Left forelimb (tissue), 1 donor: ENCODE data around the gene SOX13.
A peak's percentile ranks its signal among the peaks of the same experiment; 100 is the strongest.

ENCODE experiments used
- DNase-seq: peaks from one replicate; pipeline ENCODE4 v3.0.0-alpha.2; 2018; ENCODE audit warnings: low spot score

SOX13 gene

DNA sequence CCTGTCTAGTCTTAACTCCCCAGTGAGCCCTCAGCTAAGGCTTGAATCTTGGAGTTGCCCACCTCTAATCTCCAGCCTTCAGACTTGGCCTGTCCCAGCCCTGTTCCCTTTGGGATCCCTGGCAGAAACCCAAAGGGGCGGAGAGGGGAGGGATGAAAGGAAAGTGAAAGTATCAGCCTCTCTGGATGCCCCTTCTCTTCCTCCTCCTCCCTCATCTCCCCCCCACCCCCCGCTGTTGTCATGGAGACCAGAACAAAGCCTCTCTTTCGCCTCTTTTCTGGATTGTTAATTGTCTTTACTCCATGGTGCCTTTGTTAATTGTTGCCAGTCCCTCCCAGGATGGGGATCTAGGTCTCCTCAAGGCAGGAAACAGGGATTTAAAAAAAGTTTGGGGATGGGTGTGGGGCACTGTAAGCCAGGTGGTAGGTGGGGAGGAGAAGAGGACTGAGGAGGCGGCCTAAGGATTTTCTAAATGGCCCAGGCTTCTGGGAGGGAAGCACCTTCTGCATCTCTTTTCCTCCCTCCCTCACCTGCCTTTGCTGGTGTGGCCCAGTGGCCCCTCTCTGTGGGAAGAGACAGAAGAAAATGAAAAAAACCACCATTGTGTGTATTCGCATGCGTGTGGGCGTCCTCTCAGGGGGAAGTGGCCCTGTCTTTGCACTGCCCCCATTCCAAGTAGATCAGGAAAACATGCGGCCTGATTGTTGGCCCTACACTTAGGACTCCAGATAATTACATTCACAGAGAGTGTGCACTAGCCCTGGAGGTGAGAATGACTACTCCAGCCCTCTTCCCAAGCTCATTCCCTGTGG lies 7.5 kb upstream of the SOX13 start:
- no peak for DNase-seq

DNA sequence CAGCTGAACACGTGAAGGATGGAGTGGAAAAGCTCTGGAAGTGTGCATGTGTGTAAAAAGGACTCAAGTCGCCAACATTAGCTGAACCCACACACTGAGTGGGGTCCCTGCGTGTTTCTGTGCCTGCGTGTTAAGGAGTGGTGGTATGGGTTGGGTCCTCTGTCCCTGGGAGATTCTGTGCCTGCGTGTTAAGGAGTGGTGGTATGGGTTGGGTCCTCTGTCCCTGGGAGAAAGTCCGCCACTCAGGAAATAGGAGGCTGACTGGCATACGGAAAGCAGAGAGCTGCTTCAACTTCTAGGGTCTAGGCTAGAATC lies 7.0 kb upstream of the SOX13 start:
- DNase-seq: no peak

DNA sequence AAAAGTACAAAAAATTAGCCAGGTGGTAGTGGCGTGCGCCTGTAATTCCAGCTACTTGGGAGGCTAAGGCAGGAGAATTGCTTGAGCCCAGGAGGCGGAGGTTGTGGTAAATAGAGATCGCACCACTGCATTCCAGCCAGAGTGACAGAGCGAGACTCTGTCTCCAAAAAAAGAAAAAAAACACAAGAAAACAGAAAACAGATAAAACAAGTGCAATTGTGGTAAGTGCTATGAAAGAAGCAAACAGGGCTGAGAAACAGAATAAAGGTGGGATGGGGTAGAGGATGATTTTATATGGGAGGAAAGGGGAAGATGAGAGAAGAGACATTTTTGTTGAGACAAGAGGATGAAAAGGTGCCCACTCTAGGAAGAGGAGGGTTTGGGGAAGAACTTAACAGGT lies 5.0 kb upstream of the SOX13 start:
- DNase-seq: no peak

DNA sequence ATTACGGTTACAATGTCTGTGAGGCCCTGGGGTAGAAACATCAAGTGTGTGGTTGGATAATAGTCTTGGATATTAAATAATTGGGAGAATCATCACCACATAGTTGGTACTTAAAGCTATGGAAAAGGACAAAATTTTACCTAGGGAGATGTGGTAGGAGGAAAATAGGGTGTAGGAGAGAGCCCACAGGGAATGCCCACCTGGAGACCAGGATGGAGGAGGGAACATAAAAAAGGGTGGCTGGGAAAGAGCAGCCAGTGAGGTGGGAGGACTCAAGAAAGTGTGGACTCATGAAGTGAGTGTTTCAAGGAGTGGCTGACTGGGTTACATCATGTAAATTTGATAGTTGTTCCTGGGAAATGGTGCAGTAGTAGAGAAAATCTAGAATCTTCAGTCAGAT lies 3.0 kb upstream of the SOX13 start:
- DNase-seq: no peak

DNA sequence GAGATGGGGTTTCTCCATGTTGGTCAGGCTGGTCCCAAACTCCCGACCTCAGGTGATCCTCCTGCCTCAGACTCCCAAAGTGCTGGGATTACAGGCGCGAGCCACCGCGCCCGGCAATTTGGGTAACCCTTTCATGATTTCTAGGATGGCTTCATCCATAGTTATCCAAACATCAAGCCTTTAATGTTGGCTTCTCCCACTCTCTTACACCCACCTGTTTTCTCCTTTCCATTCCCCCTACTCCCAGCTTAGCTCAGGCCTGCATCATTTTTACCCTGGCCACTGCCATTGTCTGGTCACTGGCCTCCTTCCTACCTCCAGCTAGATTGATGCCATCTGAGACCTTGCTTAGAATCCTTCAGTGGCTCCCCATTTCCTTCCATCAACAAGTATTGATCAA lies 2.0 kb upstream of the SOX13 start:
- no peak for DNase-seq

DNA sequence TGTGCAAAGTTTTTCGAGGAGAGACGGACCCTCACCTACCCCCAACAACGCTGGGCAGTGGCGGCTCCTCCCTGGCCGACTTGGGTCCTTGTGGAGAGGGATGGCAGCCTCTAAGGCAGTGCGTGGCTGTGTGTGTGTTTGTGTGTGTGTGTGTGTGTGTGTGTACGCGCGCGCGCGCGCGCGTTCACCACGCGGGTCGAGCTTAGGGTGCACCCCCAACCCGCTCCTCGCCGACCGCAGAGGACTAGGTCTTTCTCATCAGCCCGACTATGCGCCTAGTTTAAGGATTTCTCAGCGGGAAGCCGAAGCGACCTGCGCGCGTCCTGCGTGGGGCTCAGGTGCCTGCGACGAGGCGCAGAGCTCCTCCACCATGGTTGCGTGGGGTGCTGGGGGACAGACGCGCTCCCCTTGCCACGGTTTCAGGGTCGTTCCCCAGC lies 940 bp downstream of the SOX13 start:
- DNase-seq: no peak

DNA sequence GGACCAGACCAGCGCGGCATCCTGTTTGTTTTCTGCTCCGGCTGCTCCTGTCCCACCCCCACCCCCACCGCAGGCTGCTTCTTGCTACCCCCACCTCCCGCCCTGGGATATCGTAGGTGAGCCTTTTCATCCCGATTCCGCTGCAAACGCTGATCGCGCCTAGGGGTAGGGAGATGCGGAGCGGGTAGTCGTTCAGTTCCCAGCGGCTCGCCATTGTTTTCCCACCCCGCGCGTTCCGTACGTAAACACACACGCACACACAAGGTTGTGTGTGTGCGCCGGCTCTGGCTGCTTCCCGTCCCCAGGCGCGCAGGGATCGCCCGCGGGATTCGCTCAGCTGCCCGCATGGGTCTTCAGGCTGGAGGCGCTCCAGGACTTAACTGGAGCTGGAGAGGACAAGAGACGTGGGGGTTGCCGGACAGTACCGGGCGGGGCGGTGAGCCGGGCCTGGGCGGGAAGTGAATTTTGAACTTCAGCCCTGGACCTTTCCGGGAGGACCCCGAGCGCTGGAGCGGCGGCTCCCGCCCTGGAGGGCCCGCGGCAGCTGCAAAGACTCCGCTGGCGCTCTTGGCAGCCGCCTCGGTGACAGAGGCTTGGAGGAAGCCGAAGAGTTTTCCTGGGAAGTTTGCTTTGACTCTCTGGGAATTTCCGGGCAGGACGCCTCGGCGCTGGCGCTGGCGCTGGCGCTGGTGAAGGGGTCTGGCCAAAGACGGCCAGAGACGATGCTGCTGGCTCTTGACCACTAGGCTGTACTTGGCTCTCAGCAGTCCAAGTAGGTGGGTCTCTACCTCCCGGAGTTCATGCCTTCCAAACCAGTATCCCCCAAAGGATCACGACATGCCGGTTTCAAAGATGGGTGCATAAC lies 1.6 kb downstream of the SOX13 start:
- peak; percentile 80 for DNase-seq

DNA sequence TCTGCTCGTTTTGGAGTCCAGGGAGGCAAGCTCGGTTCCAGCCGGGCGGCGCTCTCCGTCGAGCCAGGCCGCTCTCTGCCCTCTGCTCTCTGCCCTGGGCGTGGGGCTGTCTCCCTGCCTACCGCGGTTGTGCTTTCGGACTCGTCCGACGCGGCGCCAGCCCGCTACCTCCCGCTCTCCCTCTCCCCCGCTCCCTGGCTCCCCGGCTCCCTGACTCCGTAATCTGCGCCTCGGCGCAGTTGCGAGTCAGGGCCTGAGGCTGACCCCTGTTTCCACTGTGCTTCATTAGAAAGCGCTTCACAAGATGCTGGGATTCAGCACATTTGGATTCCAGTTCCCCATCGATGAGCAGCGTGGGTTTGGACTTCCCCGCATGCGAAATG lies 2.2 kb downstream of the SOX13 start:
- no peak for DNase-seq

DNA sequence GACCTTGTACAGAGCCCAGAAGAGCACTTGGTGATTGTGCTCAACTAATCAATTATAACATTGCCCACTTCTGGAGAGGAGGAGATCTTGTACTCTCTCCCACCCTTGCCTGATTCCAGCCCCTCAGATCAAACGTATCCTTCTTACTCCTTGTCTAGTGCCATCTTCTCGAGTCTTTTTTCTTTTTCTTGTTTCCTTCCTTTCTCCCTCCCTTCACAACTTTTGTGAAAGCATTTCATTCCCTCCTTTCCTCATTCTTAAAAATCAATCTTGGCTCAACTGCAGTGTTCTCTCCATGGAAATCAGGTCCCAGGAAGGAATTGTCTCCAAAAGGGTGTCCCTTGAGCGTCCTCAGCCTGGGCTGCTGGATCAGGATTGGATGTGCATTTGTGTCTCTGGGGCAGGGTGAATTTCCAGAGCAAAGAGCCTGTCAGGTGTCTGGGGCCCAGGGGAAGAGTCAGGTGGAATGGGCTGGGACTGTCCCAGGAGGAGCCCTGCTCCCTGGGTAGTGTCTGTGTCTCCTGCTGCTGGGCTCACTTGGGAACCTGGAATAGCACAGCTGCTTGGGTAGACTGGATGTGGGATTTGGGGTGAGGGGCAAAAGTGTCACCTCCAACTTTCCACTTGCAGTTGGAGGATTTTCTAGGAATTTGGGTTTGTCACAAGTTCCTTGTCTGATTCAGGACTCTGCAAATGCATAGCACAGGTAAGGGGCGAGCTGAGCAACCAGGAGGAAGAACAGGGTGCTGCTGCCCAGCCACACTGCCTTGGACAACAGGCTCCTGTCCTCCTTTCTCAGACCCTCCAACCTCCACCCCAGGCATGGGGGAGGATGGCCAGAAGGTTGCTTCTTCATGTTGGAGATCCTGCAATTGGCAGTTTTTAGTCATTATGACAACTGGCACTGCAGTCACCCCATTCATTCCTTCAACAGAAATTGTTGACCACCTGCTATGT lies 3.3 kb downstream of the SOX13 start:
- no peak for DNase-seq

DNA sequence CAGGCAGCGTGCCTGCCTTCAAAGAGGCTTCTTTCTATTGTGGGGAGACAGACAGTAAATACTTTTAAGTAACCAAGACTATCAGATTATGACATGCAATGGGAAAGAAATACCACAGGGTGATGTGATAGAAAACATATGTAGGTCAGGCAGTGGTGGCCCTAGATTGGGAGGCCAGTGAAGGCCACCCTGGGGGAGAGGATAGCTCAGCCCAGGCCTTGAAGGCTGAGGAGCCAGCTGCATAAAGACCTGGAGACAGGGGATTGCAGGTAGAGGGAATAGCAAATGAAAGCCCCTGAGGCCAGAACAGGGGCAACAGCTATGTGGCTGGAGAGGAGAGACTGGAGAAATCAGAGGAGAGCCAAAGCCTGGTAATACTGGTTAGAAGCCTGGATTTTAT lies 4.0 kb downstream of the SOX13 start:
- no peak for DNase-seq

DNA sequence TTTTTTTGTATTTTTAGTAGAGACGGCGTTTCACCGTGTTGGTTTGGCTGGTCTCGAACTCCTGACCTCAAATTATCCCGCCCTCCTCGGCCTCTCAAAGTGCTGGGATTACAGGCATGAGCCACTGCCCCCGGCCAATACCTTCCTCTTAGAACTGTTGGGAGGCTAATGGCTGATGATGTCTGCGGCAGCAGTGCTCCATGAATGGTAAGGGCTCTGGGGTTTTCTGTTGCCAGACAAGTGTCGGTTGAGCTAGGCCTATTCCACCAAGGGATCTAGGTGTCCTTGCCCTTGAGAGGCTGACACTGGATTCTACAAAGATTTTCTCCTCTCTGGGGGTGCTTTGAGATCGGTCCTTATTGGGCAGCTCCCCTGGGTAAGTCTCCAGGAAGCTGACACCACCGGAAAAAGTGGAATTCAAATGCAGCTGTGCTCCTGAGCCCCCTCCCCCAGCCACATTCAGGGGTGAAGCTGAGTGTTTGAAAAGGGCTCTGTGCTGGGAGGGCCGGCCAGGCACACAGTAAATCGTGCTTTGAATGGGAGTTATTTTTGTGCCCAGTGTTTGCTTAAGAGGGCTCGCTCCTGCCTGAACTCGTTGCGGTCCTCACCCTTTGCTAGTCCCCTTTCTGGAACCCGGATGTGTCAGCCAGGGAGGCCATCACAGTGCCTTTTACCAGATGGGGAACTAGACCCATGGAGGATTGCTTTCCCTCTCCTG lies 5.2 kb downstream of the SOX13 start:
- DNase-seq: no peak

DNA sequence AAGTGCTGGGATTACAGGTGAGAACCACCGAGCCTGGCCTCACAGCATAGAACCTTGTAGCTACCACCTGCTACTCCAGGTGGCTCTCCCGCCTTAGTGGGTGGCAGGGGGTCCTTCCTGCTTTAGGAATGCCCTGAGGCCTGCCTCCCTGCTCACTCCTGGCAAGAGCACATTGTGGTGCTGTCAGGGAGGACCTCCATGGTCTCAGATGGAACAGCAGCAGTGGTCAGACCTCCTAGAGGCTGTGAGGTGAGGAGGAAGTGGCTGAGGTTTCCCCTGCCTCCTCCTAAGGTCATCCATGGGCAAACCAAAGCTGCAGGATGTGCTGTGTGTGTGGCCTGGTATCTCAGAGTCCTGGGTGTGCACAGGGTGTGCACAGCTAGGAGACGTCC lies 6.7 kb downstream of the SOX13 start:
- DNase-seq: no peak

DNA sequence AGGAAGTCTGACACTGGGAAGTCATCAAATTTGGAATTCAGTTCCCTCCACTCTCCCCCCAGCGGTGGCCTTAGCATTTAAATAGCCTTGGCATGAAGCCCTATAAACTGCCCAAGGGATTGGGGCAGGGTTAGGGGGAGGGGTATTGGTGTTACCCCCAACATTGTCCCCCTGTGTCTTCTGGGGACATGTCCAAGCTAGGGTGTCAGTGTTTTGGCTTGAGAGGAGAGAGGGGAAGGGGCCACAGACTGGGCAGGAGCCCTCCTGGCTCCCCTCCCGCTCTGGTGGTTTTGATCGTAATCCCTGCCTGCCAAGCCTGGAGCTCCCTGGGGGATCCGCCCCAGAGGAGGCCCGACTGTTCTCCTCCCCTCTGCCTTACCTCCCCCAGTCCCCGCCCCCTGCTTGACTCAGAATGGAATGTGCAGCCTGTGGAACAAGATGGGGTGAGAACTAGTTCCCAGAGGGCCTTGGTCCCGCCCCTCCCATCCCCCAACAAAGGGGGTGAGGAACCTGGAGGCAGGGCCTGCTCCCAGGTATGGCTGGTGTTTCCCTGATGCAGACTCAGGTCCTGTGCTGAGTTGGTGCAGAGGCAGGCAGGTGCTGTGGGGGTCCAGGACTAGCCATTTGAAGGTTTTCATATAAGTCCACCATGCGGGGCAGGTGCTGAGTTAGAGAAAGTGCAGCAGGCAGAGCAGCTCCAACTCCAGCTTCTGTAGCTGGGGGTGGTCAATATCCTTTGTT lies 7.4 kb downstream of the SOX13 start:
- DNase-seq: no peak

DNA sequence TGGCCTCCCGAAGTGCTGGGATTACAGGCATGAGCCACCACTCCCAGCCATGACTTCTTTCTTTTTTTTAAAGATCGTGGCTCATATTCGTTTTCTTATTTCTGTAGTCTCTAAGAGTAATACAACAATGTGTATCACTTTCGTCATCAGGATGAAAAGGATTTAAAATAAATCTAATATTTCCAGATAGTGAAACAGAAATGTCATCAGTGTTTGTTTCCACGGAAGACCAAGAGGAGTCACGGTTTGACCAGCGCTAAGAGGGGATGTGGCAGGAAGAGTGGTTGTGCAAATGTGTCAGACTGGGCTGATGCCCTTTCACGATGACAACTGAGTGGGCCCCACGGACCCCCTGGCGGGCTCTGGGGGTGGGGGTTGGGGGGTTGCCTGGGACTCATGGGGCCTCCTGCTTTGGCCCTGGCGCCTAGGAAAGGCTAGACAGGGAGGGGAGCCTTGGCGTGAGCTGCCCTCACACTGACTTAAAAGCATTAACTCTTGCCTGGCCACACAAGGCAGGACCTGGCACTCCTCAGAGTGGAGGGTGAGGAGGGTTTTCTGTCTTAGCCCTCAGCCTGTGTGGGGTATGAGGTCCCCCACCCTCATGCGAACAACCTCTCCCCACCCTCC lies 8.4 kb downstream of the SOX13 start:
- no peak for DNase-seq

DNA sequence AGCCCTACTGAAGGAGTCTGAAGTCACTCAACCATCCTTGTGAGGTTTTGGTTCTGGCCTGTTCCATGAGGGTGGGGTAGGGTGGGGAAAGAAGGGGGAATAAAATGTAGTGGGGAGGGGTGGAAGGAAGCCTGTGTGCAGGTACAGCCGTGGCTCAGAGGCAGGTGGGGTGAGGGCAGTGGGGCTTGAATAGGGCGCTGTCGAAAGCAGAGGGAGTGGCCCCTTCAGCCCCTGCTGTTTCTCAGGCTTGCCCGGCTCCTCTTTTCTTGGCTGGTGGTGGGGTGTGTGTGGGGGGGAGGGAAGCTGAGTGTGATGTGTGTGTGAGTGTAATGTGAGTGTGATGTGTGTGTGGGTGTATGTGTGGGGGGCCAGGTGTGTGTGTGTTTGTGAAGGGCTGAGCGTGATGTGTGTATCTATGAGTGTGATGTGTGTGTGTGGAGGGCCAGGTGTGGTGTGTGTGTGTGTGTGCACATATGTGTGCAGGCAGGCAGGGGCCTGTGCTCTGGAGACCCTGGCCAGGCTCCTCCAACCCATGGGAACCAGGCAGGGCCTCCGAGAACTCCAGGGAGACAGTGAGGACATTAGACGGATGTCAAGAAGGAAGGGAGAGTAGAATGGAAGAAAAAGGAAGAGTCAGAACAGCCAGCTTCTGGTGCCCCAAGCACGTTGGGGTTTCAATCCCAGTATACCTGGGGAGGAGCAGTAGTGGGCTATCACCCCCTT lies 9.0 kb downstream of the SOX13 start:
- no peak for DNase-seq

DNA sequence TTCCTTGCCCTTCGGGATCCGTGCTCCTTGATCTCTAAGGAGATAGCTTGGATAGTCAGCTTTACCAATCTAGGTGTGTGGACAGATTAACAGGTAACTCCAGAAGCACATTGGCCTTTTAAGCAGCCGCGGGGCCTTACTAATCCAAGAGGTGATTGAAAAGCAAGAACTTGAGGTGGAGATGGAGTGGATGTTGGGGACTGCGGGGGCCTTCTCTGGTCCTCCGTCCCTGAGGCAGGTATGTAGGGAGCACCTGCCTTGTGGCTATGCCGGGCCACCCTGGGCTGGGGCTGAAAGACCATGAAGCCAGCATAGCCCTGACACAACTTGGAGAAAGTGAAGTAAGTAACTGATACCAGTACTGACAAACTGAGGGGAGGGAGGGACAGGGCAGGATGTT lies 10.6 kb downstream of the SOX13 start:
- no peak for DNase-seq

DNA sequence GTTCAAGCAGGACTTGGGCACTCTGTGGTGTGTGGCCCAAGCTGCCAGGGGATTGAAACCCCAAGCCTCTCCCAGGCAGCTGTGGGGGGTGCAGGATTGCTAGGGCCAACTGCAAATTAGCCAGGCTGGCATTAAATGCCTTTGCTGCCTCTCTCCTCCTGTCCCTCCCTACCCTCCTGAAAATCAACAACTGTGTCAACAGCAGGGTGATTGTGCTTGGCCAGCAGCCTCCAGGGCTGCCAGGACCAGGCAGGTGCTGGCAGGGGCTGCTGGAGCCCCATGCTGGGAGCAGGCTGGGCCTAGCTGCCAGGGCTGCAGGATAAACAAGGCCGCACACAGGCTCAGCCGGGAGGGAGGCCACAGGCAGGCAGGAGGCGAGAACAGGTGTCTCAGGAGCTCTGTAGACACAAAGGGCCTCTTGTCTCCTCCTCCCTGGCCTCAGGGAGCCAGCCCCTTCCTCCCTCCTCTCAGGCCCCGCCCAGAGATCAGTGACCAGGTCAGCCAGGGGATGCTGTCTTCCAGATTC lies 11.4 kb downstream of the SOX13 start:
- DNase-seq: no peak

DNA sequence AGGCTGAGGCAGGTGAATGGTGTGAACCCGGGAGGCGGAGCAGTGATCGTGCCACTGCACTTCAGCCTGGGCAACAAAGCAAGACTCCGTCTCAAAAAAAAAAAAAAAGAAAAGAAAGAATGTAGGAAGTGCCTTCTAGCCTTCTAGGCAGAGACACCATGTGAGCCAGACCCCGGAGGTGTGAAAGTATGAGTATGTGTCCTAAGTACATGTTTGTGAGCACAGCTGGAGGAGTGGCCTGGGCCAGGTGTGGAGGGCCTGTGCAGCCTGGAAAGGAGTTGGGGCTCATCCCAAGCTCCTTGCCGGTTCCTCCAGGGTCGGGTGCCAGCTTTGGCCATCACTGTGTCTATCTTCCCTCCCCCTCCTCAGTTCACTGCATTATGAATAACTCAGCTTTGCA lies 13.0 kb downstream of the SOX13 start:
- DNase-seq: no peak

DNA sequence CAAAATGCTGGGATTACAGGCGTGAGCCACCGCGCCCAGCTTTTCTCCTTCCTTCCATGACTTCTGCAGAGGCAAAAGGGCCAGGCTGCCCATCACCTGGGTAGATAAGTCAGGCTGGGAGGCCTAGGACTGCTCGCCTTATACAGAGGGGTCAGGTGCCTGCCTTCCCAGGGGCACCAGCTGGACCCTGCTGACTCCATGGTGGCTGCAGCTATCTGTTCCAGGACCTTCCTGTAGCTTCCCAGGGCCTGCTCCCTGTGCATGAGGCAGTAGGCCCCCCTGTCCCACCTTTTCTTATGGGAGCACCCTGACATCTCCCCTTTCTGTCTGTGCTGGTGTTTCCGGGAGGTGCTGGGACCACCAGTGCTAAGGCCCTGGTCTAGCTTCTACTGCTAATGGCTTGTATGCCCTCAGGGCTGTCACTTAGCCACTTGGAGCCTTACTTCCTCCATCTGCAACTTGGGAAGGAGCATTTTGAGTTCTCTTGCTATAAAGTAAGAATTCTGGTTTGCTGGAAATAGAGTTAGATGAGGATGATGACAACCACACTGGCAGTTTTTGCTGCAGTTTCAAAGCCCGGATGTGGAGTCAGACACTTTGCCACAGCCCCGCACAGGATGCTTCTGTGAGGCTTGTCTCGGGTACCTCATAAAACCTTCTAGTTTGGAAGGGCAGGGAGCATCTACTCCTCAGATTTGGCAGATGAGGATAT lies 14.4 kb downstream of the SOX13 start:
- no peak for DNase-seq
